Measurements from ENCODE around the gene FAM193A.
"Not testable (repeated sequence)": the region's sequence is repeated elsewhere in the genome, so short reads cannot be mapped to it uniquely, and the experiment has no call there.

The FAM193A gene

GRCh38 chr4:2732526-2732925, 196.1 kb downstream of the FAM193A start:
- FAIRE-seq (no peak), DNase-seq (ENCODE audit: insufficient read length, low spot score) (no peak)
- no peak for TF ChIP-seq CTCF (IDR thresholded peaks at IDR 0.05; ENCODE audit: insufficient read depth, missing control alignments)

- FAIRE-seq = no peak
These were observed 196.8 kb downstream of the FAM193A start for GRCh38 chr4:2733001-2733843.

GRCh38 chr4:2733844-2734574, 197.6 kb downstream of the FAM193A start:
- FAIRE-seq (no peak), DNase-seq (ENCODE audit: insufficient read length, low spot score) (no peak)
- TF ChIP-seq CTCF (IDR thresholded peaks at IDR 0.05; ENCODE audit: insufficient read depth, missing control alignments) = no peak

More at GRCh38 chr4:2733001-2733843, 196.8 kb downstream of the FAM193A start:
- DNase-seq (ENCODE audit: insufficient read length, low spot score) = no peak
- no peak for TF ChIP-seq CTCF (IDR thresholded peaks at IDR 0.05; ENCODE audit: insufficient read depth, missing control alignments)

GRCh38 chr4:2734612-2735011, 198.2 kb downstream of the FAM193A start:
- FAIRE-seq = no peak
- no peak for DNase-seq (ENCODE audit: insufficient read length, low spot score)
- TF ChIP-seq CTCF (IDR thresholded peaks at IDR 0.05; ENCODE audit: insufficient read depth, missing control alignments) = no peak

- TF ChIP-seq CTCF (IDR thresholded peaks at IDR 0.05; ENCODE audit: insufficient read depth, missing control alignments) = no peak
- no peak for DNase-seq (ENCODE audit: insufficient read length, low spot score)
- FAIRE-seq = no peak
These were observed 199.4 kb downstream of the FAM193A start for GRCh38 chr4:2735869-2736268.

GRCh38 chr4:2738296-2738695, 201.8 kb downstream of the FAM193A start:
- not testable (repeated sequence) for DNase-seq (ENCODE audit: insufficient read length, low spot score); FAIRE-seq

- no peak for TF ChIP-seq CTCF (IDR thresholded peaks at IDR 0.05; ENCODE audit: insufficient read depth, missing control alignments)
- FAIRE-seq (no peak), DNase-seq (ENCODE audit: insufficient read length, low spot score) (no peak)
These were observed 205.2 kb downstream of the FAM193A start for GRCh38 chr4:2741626-2742025.

Measured in D721Med (cell line).